ENCODE measurements around the gene ABCC4.

GRCh38 chr13:95197548-95197947 lies 103.7 kb downstream of the ABCC4 start:
- TF ChIP-seq CTCF (conservative IDR thresholded peaks at IDR 0.05; ENCODE audit: low read depth, low read length) (no peak), EZH2phosphoT487 (IDR thresholded peaks at IDR 0.05; ENCODE audit: borderline replicate concordance, low read length) (no peak), EZH2 (IDR thresholded peaks at IDR 0.05; ENCODE audit: low read length, unreplicated experiment) (no peak)

All from PC-3 (cell line).